GM23338 (cell line): ENCODE data around the gene DOCK10. TPM values are rescaled to one million over a fixed set of nuclear protein-coding genes. Genes with fewer than 3 reads are reported as not detected.

Experiments
- ATAC-seq: fragments of 200-7000 bp; cut with Tn5 transposase; 3 replicates; pipeline ENCODE4 v1.9.1; 2020
- DNase-seq: peaks from one replicate; pipeline ENCODE4 v3.0.0-alpha.2; 2015; ENCODE audit warnings: low spot score
- H2AFZ ChIP-seq: fragments of 200-600 bp; sonication (generic); 2 replicates; pipeline ENCODE4 v1.8.0; 2016; ENCODE audit warnings: antibody characterized with exemption, mild to moderate bottlenecking, moderate library complexity
- H3F3A ChIP-seq: fragments of 200-600 bp; sonication (generic); replicated peaks from 2 replicates; pipeline ENCODE4 v1.8.0; 2017; ENCODE audit warnings: antibody characterized with exemption, mixed run types, low read depth
- H3K27ac ChIP-seq: fragments of 200-600 bp; sonication (generic); 2 replicates; pipeline ENCODE4 v1.6.1; 2016; ENCODE audit warnings: low read depth
- H3K27me3 ChIP-seq: fragments of 200-600 bp; sonication (generic); 2 replicates; pipeline ENCODE4 v1.8.0; 2016; ENCODE audit warnings: mild to moderate bottlenecking, mixed run types, moderate library complexity; ENCODE audit not compliant: insufficient read depth
- H3K36me3 ChIP-seq: fragments of 200-600 bp; sonication (generic); 2 replicates; pipeline ENCODE4 v1.8.0; 2016; ENCODE audit warnings: mild to moderate bottlenecking; ENCODE audit not compliant: insufficient read depth
- H3K4me1 ChIP-seq: fragments of 200-600 bp; sonication (generic); 2 replicates; pipeline ENCODE4 v1.8.0; 2016; ENCODE audit warnings: mild to moderate bottlenecking, moderate library complexity; ENCODE audit not compliant: insufficient read depth
- H3K4me2 ChIP-seq: fragments of 200-600 bp; sonication (generic); 2 replicates; pipeline ENCODE4 v1.7.1; 2017; ENCODE audit warnings: mixed run types
- H3K4me3 ChIP-seq: fragments of 200-600 bp; sonication (generic); 2 replicates; pipeline ENCODE4 v1.6.1; 2016; ENCODE audit warnings: mixed run types
- H3K79me2 ChIP-seq: fragments of 200-600 bp; sonication (generic); replicated peaks from 2 replicates; pipeline ENCODE4 v1.8.0; 2017; ENCODE audit warnings: mild to moderate bottlenecking; ENCODE audit not compliant: insufficient read depth
- H3K9me2 ChIP-seq: fragments of 200-600 bp; sonication (generic); 2 replicates; pipeline ENCODE4 v1.8.0; 2017; ENCODE audit not compliant: insufficient read depth
- H4K20me1 ChIP-seq: fragments of 200-600 bp; sonication (generic); replicated peaks from 2 replicates; pipeline ENCODE4 v1.8.0; 2017; ENCODE audit warnings: mild to moderate bottlenecking; ENCODE audit not compliant: insufficient read depth
- H3K27ac Mint-ChIP-seq: 2 replicates; pipeline ENCODE4 v1.8.0; 2020; ENCODE audit warnings: inconsistent platforms, mild to moderate bottlenecking, moderate library complexity, mixed read lengths
- H3K27me3 Mint-ChIP-seq: 3 replicates; pipeline ENCODE4 v1.8.0; 2022; ENCODE audit warnings: low read depth, mild to moderate bottlenecking, moderate library complexity, mixed read lengths, inconsistent platforms; ENCODE audit not compliant: insufficient read depth, poor library complexity
- H3K36me3 Mint-ChIP-seq: 3 replicates; pipeline ENCODE4 v1.8.0; 2021; ENCODE audit warnings: low read depth, mild to moderate bottlenecking, inconsistent platforms, moderate library complexity, mixed read lengths
- H3K4me1 Mint-ChIP-seq: 3 replicates; pipeline ENCODE4 v1.8.0; 2020; ENCODE audit warnings: mild to moderate bottlenecking, inconsistent platforms, mixed read lengths
- H3K4me3 Mint-ChIP-seq: 3 replicates; pipeline ENCODE4 v1.8.0; 2021; ENCODE audit warnings: moderate library complexity, mild to moderate bottlenecking, inconsistent platforms, mixed read lengths
- H3K9me3 Mint-ChIP-seq: 3 replicates; pipeline ENCODE4 v1.8.0; 2020; ENCODE audit warnings: moderate library complexity, mild to moderate bottlenecking, inconsistent platforms, mixed read lengths
- CREB1 ChIP-seq: fragments of 250-450 bp; sonication (Bioruptor Pico); IDR thresholded peaks from 2 replicates; pipeline ENCODE4 v1.5.0; 2020; ENCODE audit warnings: low read depth, mild to moderate bottlenecking, moderate library complexity
- CTCF ChIP-seq, 2 experiments: fragments of 200-600 bp in 1 of 2; sonication (generic) in 1 of 2; conservative IDR thresholded peaks; 2 replicates each; pipeline versions ENCODE4 v1.5.1 to v1.6.1; 2016 to 2017; ENCODE audit warnings: antibody characterized with exemption in 2 of 2, low read depth in 2 of 2, mild to moderate bottlenecking in 2 of 2, moderate library complexity in 1 of 2
- ETS1 ChIP-seq: IDR thresholded peaks from 2 replicates; pipeline ENCODE4 v1.6.1; 2016; ENCODE audit warnings: antibody characterized with exemption
- EZH2 ChIP-seq: fragments of 200-600 bp; sonication (generic); IDR thresholded peaks from one replicate; pipeline ENCODE4 v1.8.0; 2017; ENCODE audit warnings: antibody characterized with exemption, mild to moderate bottlenecking, low read depth; ENCODE audit not compliant: unreplicated experiment
- EZH2phosphoT487 ChIP-seq: fragments of 200-600 bp; sonication (generic); IDR thresholded peaks from one replicate; pipeline ENCODE4 v1.8.1; 2018; ENCODE audit warnings: antibody characterized with exemption; ENCODE audit not compliant: unreplicated experiment
- JUNB ChIP-seq: IDR thresholded peaks from one replicate; pipeline ENCODE4 v1.6.1; 2016; ENCODE audit warnings: antibody characterized with exemption; ENCODE audit not compliant: unreplicated experiment
- NANOG ChIP-seq: IDR thresholded peaks from 2 replicates; pipeline ENCODE4 v1.6.1; 2016; ENCODE audit warnings: antibody characterized with exemption, borderline replicate concordance
- POLR2AphosphoS5 ChIP-seq: IDR thresholded peaks from 2 replicates; pipeline ENCODE4 v1.6.1; 2016; ENCODE audit warnings: antibody characterized with exemption, low read depth
- STAT1 ChIP-seq: IDR thresholded peaks from one replicate; pipeline ENCODE4 v1.6.1; 2016; ENCODE audit warnings: antibody characterized with exemption; ENCODE audit not compliant: unreplicated experiment
- ZNF114 ChIP-seq: fragments of 250-450 bp; sonication (Bioruptor Pico); IDR thresholded peaks from 2 replicates; pipeline ENCODE4 v1.5.0; 2020; ENCODE audit warnings: mild to moderate bottlenecking, moderate library complexity
- ZNF331 ChIP-seq: fragments of 250-450 bp; sonication (Bioruptor Pico); IDR thresholded peaks from 2 replicates; pipeline ENCODE4 v1.5.0; 2020; ENCODE audit warnings: low read depth, mild to moderate bottlenecking, moderate library complexity
- ZNF462 ChIP-seq: fragments of 250-450 bp; sonication (Bioruptor Pico); IDR thresholded peaks from 2 replicates; pipeline ENCODE4 v1.5.0; 2020; ENCODE audit warnings: mild to moderate bottlenecking, moderate library complexity
- polyA plus RNA-seq: library from polyadenylated mRNA; unstranded; fragments of >200 nt; fragmentation: Nextera tagmentation; extraction: Ambion mirVana; gene quantifications from 2 replicates; pipeline ENCODE4 v1.2.1, GENCODE V29; 2016
- total RNA-seq: library from RNA; depleted of rRNA; stranded (reverse); fragments of >200 nt; shearing (Covaris generic); gene quantifications from 2 replicates; pipeline ENCODE4 v1.2.3, GENCODE V29; 2014

Gene DOCK10
- total and polyA plus RNA-seq, 2 experiments from 2014 or later, result 1.0 to 1.7 TPM

- TF ChIP-seq CTCF (conservative IDR thresholded peaks at IDR 0.05; ENCODE audit: low read depth in 2 of 2), result no peak
Measured at GRCh38 chr2:225069966-225070365, 27.7 kb upstream of the DOCK10 start (continued).

GRCh38 chr2:225069477-225069876 lies 27.2 kb upstream of the DOCK10 start:
- H3K4me3 Mint-ChIP-seq, result no peak overlapping the region
- Histone ChIP-seq H3K27me3 (no peaks in the 10 kb centered on the region), H3K4me3 (no peak overlapping the region), H3K4me1 (peaks cover 16% of the 10 kb centered on the region; the same call in 1 of the 2 replicates), H3F3A (no peaks in the 10 kb centered on the region), H3K36me3 (0 out of 2 replicates have a peak, but pooled peaks cover 5% of the 10 kb centered on the region), H3K79me2 (no peaks in the 10 kb centered on the region), H4K20me1 (no peaks in the 10 kb centered on the region), H3K4me2 (no peak overlapping the region), H2AFZ (0 out of 2 replicates have a peak overlapping the region, but pooled peaks have one; percentile 21), H3K9me2 (peaks cover 18% of the 10 kb centered on the region), H3K27ac (no peak overlapping the region)
- H3K36me3 Mint-ChIP-seq, result peaks cover 21% of the 10 kb centered on the region
- peaks cover 23% of the 10 kb centered on the region for H3K4me1 Mint-ChIP-seq
- DNase-seq (no peak), ATAC-seq (no peak)
- peaks cover 27% of the 10 kb centered on the region for H3K9me3 Mint-ChIP-seq
- H3K27ac Mint-ChIP-seq, result no peak overlapping the region
- H3K27me3 Mint-ChIP-seq, result peaks cover 8% of the 10 kb centered on the region
- TF ChIP-seq STAT1 (no peak), EZH2phosphoT487 (no peak), NANOG (no peak), ZNF331 (no peak), ETS1 (no peak), EZH2 (no peak), ZNF114 (CRISPR knock-in tag) (no peak), CTCF (conservative IDR thresholded peaks at IDR 0.05; ENCODE audit: low read depth in 2 of 2) (no peak), CREB1 (CRISPR knock-in tag) (no peak), POLR2AphosphoS5 (no peak), ZNF462 (no peak), JUNB (no peak)
